Stomach (tissue), 9 donors: ENCODE measurements around the gene HIPK4. TPM values are rescaled to one million over a fixed set of nuclear protein-coding genes. Genes with fewer than 3 reads are reported as not detected.

Experiments used
- DNase-seq, 2 donors: peaks; one replicate each; pipeline versions ENCODE4 v3.0.0 to v3.0.0-alpha.2; 2013 to 2019
- H3K27ac ChIP-seq, 5 donors: fragments of 200-600 bp in 4 of 5; sonication (generic) in 4 of 5; one replicate each; pipeline ENCODE4 v1.5.1; 2013 to 2019; ENCODE audit warnings: mild to moderate bottlenecking in 1 of 5, moderate library complexity in 1 of 5
- H3K27me3 ChIP-seq, 3 donors: fragments of 200-600 bp; sonication (generic); one replicate each; pipeline ENCODE4 v1.5.1; 2017 to 2019; ENCODE audit warnings: mixed run types in 1 of 3
- H3K36me3 ChIP-seq, 4 donors: fragments of 200-600 bp; sonication (generic); 1 replicate in 3 of 4; 2 replicates in 1 of 4; pipeline ENCODE4 v1.5.1; 2016 to 2019
- H3K4me1 ChIP-seq, 4 donors: fragments of 200-600 bp; sonication (generic); one replicate each; pipeline ENCODE4 v1.5.1; 2016 to 2019
- H3K4me3 ChIP-seq, 4 donors: fragments of 200-600 bp; sonication (generic) in 3 of 4; one replicate each; pipeline ENCODE4 v1.5.1; 2016 to 2019; ENCODE audit warnings: mild to moderate bottlenecking in 1 of 4
- H3K9me3 ChIP-seq, 4 donors: fragments of 200-600 bp; sonication (generic); one replicate each; pipeline ENCODE4 v1.5.1; 2016 to 2019
- EP300 ChIP-seq: sonication (generic); formaldehyde crosslinking; IDR thresholded peaks from one replicate; pipeline ENCODE4 v1.6.1; 2017; ENCODE audit warnings: antibody characterized with exemption
- POLR2A ChIP-seq, 4 donors: fragments of 450-650 bp; IDR thresholded peaks; one replicate each; pipeline ENCODE4 v1.6.1; 2016; ENCODE audit warnings: antibody characterized with exemption in 4 of 4, control low read depth in 2 of 4, mild to moderate bottlenecking in 1 of 4, moderate library complexity in 1 of 4
- POLR2AphosphoS5 ChIP-seq, 3 donors: sonication (generic); formaldehyde crosslinking; IDR thresholded peaks; one replicate each; pipeline ENCODE4 v1.6.1; 2016; ENCODE audit warnings: antibody characterized with exemption in 3 of 3
- WGBS, 5 donors: extraction: QIAGEN DNeasy Blood & Tissue Kit in 3 of 5; methylation state at CpG; one replicate each; pipeline versions ENCODE4 v1.1.5 to v1.1.7; 2013 to 2018; 5-methylcytosine and 5-hydroxymethylcytosine counted together
- intact Hi-C: fragments of 100-400 bp; cut with DNase I; formaldehyde crosslinking; loops from one replicate; pipeline ENCODE4 v1.15.1; 2023; ENCODE audit warnings: low total_unique reads
- polyA plus RNA-seq, 3 donors: library from polyadenylated mRNA; stranded (reverse); fragments of 200-250 nt; gene quantifications; one replicate each; pipeline ENCODE4 v1.2.3, GENCODE V29; 2013
- total RNA-seq, 5 donors: library from RNA; depleted of rRNA; stranded (reverse); fragments of >200 nt; gene quantifications; one replicate each; pipeline versions ENCODE4 v1.1.0 to v1.2.3, GENCODE V29; 2014 to 2016
- TF ChIP-seq, protein P1 (sequence below), 7 experiments: fragments of 450-650 bp in 4 of 7; fragments of 200-600 bp in 3 of 7; sonication (generic) in 3 of 7; IDR thresholded peaks; one replicate each; pipeline ENCODE4 v1.5.1; 2016 to 2019; ENCODE audit warnings: antibody characterized with exemption in 7 of 7, control low read depth in 2 of 7, mild to moderate bottlenecking in 1 of 7
- donor health status: healthy with polysubstance abuse.
- donor health status: Bipolar disorder and iron deficiency.
- donor health status: healthy.

The HIPK4 gene
- total and polyA plus RNA-seq, 8 donors = 0.05 to 0.46 (median 0.12) TPM; not detected in 5

DNA sequence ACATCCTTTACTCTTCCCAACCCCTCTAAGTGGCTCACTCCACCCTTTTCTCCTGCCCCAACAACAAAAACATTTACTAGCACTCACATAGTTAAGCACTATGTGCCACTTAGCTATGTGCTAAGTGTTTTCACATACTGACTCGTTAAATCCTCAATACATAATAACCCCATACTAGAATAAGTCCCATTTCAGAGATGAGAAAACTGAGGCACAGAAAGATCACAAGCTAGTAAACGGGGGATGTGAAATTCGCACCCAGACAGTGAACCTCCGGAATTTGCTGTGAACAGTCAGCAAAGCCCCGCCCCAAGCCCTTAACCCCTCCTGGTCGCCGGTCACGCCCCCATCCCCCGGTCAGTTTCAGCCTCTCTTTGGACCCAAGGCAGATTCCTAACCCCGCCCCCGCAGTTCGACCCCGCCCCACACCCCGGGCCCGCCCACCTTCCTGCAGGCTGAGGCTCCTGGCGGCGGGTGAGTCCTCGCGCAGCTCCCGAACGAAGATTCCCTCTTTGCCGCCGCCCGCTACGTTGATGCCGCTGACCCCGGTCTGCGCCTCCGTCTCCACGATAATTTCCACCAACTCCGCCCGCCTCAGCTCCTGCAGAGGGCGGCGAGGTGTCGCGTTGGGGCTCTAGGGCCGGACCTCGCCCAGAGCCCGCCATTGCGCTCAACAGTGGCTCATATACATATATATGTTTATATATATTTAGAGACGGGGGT is 13.4 kb upstream of the HIPK4 start:
- DNase-seq = peak; percentile 90 to 95
- Histone ChIP-seq H3K4me3 (peak overlapping the region; percentile 51 to 75 (median 63)), H3K9me3 (no peaks in the 10 kb centered on the region), H3K36me3 (no peaks in the 10 kb centered on the region), H3K4me1 (peaks cover 0 to 28% (median 23%) of the 10 kb centered on the region in 4 donors), H3K27ac (peak overlapping the region; percentile 79 to 91 (median 84)), H3K27me3 (no peaks in the 10 kb centered on the region)
- intact Hi-C loops = no loop called here
- WGBS, 5 donors = 0 to 1% (median 0%) methylated on average over 16 to 41 of the region's 41 CpGs
- TF ChIP-seq EP300 = no peak
- peak in 2 of 3 donors; percentile 37 to 43 for TF ChIP-seq POLR2AphosphoS5 (IDR thresholded peaks at IDR 0.05)

DNA sequence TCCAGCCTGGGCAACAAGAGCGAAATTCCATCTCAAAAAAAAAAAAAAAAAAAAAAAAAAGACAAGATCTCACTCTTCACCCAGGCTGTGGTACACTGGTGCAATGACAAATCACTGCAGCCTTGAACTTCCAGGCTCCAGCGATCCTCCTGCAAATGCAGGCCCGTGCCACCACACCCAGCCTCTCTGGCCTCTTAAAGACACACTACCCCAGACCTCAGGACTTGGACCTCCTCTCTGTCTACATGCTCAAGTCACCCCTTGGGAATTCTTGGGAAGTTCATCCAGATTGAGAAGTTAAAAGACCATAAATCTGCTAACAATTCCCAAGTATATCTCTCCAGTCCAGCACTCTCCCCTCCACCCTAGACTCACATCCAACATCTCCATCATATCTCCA is 10.6 kb upstream of the HIPK4 start:
- Histone ChIP-seq H3K27ac (no peak overlapping the region), H3K4me3 (no peak overlapping the region), H3K36me3 (peaks cover 0 to 21% (median 11%) of the 10 kb centered on the region in 4 donors), H3K4me1 (peaks cover 0 to 28% (median 21%) of the 10 kb centered on the region in 4 donors), H3K27me3 (no peaks in the 10 kb centered on the region), H3K9me3 (no peaks in the 10 kb centered on the region)
- intact Hi-C loops = no loop called here
- WGBS, 5 donors = 40 to 58% (median 56%) methylated on average over 2 to 3 of the region's 3 CpGs
- no peak for TF ChIP-seq EP300
- TF ChIP-seq, protein P1, sequence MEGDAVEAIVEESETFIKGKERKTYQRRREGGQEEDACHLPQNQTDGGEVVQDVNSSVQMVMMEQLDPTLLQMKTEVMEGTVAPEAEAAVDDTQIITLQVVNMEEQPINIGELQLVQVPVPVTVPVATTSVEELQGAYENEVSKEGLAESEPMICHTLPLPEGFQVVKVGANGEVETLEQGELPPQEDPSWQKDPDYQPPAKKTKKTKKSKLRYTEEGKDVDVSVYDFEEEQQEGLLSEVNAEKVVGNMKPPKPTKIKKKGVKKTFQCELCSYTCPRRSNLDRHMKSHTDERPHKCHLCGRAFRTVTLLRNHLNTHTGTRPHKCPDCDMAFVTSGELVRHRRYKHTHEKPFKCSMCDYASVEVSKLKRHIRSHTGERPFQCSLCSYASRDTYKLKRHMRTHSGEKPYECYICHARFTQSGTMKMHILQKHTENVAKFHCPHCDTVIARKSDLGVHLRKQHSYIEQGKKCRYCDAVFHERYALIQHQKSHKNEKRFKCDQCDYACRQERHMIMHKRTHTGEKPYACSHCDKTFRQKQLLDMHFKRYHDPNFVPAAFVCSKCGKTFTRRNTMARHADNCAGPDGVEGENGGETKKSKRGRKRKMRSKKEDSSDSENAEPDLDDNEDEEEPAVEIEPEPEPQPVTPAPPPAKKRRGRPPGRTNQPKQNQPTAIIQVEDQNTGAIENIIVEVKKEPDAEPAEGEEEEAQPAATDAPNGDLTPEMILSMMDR (IDR thresholded peaks at IDR 0.05) = no peak
- TF ChIP-seq POLR2A (IDR thresholded peaks at IDR 0.05) = no peak
- TF ChIP-seq POLR2AphosphoS5 (IDR thresholded peaks at IDR 0.05) = no peak
- DNase-seq = no peak

DNA sequence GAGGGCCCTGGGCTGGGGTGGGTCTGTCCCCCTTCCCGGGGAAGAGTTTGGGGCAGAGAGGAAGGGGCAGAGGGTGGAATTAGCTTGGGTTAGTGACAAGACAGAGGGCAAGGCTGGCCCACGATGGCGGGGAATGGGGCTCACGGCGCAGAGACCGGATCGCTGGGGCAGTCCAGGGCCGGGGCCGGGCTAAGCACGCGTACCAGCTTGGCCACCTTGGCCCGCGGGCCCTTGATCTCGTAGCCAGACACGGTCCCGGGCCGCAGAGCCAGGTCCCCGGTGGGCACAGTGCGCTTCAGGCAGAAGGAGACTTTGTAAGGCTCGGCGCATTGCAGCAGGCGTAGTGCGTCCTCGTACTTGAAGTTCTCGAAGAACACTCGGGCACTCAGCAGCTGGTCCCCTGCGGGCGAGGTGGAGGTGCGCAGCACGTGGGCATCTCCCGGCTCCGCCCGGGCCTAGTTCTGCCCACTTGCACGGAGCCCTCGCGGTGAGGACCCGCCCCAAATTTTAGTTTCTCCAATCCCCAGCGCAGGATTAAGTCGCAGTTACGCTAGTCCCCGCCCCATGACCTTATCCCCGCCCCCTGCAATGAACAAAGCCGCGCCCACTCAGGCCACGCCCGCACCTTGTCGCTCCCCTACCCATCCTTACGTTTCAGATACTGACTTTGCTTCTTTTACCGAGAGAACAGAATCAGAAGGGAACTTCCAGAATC is 8.6 kb upstream of the HIPK4 start:
- TF ChIP-seq EP300 (no peak), POLR2AphosphoS5 (IDR thresholded peaks at IDR 0.05) (no peak), POLR2A (IDR thresholded peaks at IDR 0.05) (no peak)
- TF ChIP-seq, protein P1 (IDR thresholded peaks at IDR 0.05) = no peak
- Histone ChIP-seq H3K27me3 (no peaks in the 10 kb centered on the region), H3K4me3 (no peak overlapping the region), H3K27ac (no peak overlapping the region), H3K4me1 (peaks cover 0 to 17% (median 12%) of the 10 kb centered on the region in 4 donors), H3K36me3 (peaks cover 0 to 21% (median 11%) of the 10 kb centered on the region in 4 donors), H3K9me3 (no peaks in the 10 kb centered on the region)
- intact Hi-C loops = no loop called here
- WGBS, 5 donors = 31 to 54% (median 35%) methylated on average over 43 to 49 of the region's 49 CpGs
- DNase-seq = peak; percentile 44 to 86

DNA sequence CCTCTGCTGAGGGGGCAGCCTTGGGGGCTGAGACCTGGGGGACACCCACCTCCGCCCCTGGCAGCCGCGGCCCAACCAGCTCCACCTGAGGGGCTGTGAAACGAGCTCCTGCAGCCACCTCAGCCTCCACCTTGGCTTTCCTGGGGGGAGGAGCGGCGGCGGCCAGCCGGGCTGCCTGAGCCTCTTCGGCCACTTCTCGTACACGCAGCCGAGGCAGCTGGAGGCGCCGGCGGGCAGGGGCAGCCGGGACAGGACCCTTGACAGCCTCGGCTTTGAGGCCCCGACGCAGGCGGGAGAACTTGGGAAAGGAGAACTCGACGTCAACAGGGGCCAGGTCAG is 7.6 kb upstream of the HIPK4 start:
- Histone ChIP-seq H3K36me3 (peaks cover 0 to 21% (median 11%) of the 10 kb centered on the region in 4 donors), H3K27me3 (no peaks in the 10 kb centered on the region), H3K9me3 (no peaks in the 10 kb centered on the region), H3K4me1 (peaks cover 0 to 18% (median 3%) of the 10 kb centered on the region in 4 donors), H3K27ac (no peak overlapping the region), H3K4me3 (no peak overlapping the region)
- 92 to 97% (median 96%) methylated on average over 21 to 22 of the region's 22 CpGs for WGBS, 5 donors
- intact Hi-C loops = no loop called here
- TF ChIP-seq POLR2A (IDR thresholded peaks at IDR 0.05) (no peak), POLR2AphosphoS5 (IDR thresholded peaks at IDR 0.05) (no peak), EP300 (no peak)
- TF ChIP-seq, protein P1 (IDR thresholded peaks at IDR 0.05) = no peak
- no peak for DNase-seq
